GM19455 (cell line): ENCODE data around the gene SUFU.
"Not testable (repeated sequence)": the region's sequence is repeated elsewhere in the genome, so short reads cannot be mapped to it uniquely, and the experiment has no call there.

ENCODE experiments used
- ATAC-seq: cut with Tn5 transposase; IDR thresholded peaks from one replicate; pipeline ENCODE4 v1.9.1; 2021; ENCODE audit not compliant: unreplicated experiment

SUFU gene

DNA sequence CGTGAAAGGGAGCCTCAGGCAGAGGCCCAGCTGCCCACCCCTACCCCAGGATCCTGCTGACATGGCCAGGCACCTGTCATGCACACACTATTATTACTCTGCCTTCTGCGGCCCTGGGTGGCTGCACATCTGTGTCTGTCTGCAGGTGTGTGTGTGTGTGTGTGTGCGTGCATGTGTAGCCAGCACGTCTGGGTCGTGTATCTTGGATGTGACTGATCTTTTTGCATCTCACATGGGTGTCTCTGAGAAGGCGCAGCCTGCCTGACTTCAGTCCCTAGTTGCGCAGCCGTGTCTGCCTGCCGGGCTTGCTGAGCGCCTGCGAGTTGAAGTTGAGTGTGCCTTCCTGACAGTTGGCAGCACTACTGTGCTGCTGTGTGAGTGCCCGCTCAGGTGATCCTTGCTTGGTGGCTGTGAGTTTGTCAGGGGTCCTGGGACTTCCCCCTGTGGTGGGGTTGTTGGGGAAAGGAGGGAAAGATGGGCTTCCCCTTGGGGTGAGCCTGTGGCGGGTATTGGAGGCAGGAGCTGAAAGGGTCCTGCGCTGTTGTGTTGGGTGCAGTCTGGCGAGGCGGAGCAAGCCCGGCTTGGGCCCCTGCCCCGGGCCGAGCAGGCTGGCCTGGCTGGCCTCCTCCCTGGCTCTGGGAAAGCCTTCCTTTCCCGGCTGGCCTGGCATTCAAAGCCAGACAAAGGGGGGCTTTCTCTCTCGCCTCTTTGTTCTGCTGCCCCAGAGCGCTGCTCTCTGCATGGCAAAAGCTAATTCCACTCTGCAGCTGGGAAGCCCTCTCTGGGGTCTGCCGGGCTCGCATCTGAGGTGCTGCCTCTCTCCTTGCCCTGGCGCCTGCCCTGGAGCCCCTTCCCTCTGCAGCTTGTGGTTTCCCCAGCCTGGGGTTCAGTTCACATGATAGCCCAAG lies 145.4 kb downstream of the SUFU start:
- no peak for ATAC-seq

DNA sequence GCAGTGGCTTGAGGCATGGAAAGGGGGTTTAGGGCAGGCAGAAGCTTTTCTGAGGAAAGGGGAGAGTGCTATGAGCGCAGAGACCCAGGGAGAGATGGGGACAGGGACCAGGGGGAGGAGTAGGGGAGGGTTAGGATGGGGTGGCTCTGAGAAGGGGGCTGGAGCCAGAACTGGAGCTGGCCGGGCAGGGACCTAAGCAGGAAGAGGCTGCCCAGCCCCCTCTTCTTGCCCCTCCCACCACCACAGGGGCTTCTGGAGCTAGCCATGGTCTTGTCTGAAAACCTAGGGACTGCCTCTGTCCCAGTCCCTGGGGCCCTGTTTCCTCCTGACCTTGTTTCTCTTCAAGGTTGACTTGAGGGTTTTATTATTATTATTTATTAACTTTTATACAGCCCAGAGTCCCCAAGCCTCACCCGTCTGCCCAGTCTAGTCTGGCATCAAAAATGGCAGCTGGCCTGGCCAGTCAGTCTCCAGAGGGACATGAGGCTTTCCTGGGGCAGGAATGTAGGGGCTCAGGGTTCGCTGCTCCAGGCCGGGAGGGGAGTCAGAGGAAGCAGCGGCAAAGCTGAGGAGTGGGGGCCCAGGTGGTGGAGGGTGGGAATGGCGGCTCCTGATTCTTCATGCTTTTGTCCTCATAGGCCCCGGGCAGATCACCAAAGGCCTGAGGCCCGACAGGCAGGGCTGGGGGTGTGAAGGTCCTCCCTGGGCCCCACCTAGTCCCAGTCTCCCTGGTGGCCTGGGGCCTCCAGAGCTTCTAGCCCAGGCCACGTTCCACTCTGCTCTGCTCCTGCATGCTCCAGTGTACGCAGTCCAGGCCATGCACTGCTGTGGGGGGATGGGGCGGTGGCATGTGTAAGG lies 146.3 kb downstream of the SUFU start:
- no peak for ATAC-seq

DNA sequence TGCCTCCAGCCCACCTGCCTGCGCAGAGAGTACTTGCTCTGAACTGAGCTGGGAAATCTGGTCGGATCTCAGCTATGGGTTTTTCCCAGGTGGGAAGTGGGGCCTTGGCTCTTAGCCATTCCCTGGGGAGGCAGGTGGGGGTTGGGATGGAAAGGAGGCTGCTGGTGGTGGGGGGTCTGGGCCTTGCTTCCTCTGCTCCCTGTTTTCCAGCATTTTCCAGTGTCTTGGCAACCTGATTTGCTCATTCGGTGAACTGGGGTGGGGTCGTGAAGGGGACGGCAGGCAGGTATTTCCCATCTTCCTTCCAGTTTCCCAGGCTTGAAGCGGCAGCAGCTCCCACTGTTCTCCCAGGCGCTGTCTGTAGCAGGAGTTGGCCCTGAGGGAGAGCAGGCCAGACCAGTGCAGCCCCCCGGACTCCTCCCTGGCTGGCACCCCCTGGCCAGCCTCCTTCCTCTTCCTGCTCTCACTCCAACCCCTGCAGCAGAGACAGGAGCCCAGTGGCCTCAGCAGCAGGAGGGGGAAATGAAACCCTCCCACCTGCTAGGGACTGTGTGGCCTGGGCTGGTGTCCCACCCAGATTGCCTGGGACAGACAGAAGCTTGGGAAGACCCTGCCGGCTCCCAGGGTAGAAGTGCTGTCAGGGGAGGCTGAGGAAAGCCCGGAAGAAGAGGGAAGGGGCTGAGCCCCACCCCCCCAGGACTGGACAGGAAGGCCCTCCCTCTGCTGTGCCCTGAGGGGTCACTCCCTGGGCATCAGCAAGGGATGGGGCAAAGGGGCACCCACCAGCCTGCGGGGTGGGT lies 147.1 kb downstream of the SUFU start:
- ATAC-seq = no peak

DNA sequence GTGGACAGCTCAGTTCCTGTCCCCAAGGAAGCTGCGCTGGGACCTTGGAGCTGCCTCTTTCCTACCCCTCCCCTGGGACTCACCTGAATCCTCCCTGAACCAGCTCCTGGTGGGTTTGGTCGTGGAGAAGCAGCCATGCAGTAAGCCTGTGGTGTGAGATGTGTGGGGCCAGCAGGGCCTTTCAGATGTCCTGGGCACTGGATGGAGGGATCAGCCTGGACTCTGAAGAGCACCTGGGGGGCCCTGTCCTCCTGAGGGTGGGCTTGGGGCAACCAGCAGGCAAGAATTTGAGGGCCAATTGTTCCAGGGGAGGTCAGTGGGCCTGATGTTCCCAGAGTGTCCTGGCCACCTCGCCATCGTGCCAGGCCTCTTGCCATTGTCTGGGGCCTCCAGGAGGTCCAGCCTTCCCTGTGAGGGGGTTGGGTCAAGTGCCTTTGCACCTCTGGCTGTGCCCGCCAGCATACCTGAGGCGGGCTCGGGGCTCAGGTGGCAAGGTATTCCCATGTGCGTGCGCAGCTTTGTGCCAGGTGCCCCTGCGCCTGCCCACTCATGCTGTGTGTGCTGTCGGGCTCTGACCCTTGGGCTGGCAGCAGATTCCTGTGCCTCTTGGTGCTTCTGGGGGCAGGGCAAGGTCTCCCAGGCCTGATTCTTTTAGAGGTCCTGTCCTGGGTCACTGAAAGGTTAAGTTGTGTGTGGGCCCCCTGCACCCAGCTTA lies 147.8 kb downstream of the SUFU start:
- no peak for ATAC-seq

DNA sequence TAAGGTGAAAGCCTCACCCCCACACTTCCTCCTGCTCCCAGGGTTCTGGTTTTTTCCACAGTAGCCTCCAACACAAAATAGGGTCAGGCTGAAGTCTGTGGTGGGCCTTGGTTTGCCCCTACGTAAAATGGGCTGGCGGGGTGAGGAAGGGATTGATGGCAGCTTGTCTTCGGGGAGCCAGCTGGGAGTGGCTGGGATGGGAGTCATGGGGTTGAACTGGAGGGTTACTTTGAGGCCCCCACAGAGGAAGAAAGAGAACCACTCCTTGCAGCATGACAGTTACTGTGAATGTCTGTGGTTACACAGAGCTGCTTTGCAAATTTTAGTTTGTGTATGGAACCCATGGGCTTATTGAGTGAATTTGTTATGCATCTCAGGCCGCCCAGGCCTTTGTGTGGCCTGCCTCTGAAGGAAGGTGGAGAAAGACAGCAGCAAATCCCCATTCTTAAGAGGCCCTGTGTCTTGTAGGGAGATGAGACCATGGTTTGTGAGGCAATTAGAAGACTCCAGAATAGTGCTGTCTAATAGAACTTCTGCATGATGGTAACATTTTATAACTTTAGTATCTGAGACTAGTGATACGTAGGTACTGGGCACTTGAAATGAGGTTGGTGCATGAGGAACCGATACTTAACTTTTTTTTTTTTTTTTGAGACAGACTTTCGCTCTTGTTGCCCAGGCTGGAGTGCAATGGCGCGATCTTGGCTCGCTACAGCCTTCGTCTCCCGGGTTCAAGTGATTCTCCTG lies 148.6 kb downstream of the SUFU start:
- ATAC-seq = peak; percentile 37

DNA sequence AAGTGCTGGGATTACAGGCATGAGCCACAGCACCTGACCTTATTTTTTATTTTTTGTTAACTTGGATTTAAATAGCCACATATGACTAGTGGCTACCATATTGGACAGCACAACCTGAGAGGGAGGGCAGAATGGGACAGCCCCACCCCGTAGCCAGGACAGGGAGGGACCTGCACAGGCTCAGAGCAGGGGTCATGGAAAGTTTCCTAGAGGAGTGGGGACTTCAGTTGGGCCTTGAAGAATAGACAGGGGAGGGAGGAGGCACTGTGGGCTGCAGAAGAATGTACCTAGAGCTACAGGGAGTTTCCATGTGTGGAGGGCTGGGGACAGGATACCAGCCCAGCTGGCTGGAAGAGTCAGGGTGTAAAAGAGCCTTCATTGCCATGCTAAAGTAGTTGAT lies 149.3 kb downstream of the SUFU start:
- no peak for ATAC-seq

DNA sequence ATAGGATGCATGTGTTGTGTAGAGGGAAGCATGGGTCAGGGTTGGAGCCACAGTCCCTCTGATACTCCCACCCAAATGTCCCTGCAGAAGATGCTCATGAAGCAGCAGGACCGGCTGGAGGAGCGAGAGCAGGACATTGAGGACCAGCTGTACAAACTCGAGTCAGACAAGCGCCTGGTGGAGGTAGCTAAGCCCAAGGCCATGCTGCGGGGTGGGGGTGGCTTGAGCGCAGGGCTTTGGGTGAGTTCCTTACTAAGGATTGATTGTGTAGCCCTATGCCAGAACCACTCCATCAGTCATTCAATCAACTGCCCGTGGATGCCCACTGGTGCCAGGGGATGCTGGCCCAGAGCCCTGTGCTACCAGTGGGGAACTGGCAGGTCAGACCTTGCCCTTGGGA lies 150.8 kb downstream of the SUFU start:
- ATAC-seq = no peak

DNA sequence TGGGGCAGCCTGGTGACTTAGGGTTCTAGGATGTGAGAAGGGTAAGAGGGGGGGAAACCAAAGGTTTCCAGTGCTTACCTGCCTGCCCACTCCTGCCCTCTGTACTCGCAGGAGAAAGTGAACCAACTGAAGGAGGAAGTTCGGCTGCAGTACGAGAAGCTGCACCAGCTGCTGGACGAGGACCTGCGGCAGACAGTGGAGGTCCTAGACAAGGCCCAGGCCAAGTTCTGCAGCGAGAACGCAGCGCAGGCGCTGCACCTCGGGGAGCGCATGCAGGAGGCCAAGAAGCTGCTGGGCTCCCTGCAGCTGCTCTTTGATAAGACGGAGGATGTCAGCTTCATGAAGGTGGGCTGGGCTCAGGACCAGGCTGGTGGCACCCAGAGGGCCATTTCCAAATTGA lies 151.2 kb downstream of the SUFU start:
- ATAC-seq = no peak

DNA sequence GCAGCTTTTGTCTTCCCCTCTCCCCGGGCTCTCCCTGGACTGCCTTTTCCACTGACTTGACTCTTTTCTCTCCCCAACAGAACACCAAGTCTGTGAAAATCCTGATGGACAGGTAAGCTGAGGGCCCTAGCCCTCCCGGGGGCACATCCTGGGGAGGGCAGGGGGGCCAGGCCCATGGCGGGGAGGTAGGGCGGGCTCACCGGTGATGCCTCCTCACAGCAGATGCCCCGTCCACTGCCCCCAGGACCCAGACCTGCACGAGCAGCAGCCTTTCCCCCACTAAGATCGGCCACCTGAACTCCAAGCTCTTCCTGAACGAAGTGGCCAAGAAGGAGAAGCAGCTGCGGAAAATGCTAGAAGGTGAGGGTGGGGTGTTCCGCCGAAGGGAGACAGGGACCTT lies 152.3 kb downstream of the SUFU start:
- ATAC-seq = no peak

DNA sequence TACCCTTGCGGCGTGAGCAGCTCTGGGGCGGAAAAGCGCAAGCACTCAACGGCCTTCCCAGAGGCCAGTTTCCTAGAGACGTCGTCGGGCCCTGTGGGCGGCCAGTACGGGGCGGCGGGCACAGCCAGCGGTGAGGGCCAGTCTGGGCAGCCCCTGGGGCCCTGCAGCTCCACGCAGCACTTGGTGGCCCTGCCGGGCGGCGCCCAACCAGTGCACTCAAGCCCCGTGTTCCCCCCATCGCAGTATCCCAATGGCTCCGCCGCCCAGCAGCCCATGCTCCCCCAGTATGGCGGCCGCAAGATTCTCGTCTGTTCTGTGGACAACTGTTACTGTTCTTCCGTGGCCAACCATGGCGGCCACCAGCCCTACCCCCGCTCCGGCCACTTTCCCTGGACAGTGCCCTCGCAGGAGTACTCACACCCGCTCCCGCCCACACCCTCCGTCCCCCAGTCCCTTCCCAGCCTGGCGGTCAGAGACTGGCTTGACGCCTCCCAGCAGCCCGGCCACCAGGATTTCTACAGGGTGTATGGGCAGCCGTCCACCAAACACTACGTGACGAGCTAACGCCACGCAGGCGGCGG lies 153.1 kb downstream of the SUFU start:
- no peak for ATAC-seq

DNA sequence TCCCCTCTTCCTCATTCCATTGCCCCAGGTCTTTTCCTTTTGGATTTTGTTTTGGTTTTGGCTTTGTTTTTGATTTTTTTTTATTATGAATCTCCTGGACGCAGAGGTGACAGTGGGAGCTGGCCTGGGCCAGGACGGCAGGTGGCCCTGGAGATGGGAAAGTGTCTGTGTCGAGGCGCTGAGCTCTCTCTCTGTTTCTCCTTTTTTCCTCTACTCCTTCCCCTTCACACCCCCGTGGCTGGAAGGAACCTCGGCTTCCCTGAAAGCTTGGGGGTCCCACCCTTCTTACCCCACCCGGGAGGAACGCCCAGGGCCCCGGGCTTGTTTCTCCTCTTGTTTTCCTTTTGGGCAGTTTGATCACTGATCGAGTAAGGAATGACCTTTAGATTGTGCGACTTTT lies 153.7 kb downstream of the SUFU start:
- no peak for ATAC-seq

DNA sequence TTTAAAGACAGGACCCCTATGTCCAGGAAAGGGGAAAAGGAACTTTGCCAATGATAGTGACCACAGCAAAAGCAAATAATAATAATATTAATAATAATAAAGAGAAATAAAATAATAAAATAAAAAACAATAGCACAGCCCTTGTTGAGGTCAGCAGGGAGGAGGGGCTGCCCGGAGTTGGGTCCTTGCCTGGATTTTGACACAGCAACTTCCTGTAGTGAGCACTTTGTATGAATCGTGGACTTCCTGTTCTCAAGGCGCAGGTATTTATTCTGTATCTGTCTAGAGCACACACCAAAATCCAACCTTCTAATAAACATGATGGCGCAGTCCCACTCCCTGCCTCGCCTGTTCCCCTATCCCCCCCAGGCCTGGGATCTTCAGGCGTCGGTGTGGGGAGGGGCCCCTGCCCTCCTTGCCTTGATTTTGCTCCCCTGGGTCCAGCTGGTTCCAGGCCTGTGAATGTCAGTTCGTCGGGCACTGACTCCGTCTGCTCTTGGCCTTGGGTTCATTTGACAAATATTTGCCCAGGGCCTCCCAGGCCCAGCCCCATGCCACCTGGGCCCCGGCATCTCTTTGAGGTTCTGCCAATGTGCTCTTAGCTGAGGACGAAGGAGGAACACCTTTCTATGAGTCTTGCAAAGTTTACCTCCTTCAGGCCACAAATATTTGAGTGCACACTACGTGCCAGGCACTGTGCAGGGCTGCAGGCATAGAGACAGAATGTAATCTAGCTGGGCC lies 154.4 kb downstream of the SUFU start:
- ATAC-seq = no peak

DNA sequence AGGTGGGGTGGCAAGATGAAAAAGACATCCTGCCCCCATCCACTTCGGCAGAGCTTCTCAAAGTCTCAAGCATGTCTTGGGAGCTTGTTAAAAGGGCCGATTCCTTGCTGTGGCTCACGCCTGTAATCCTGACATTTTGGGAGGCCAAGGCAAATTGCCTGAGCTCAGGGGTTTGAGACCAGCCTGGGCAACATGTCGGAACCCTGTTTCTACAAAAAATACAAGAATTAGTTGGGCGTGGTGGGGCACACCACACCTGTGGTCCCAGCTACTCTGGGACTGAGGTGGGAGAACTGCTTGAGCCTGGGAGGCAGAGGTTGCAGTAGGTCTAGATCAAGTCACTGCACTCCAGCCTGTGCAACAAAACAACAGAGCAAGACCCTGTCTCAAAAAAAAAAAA lies 155.0 kb downstream of the SUFU start:
- no peak for ATAC-seq

DNA sequence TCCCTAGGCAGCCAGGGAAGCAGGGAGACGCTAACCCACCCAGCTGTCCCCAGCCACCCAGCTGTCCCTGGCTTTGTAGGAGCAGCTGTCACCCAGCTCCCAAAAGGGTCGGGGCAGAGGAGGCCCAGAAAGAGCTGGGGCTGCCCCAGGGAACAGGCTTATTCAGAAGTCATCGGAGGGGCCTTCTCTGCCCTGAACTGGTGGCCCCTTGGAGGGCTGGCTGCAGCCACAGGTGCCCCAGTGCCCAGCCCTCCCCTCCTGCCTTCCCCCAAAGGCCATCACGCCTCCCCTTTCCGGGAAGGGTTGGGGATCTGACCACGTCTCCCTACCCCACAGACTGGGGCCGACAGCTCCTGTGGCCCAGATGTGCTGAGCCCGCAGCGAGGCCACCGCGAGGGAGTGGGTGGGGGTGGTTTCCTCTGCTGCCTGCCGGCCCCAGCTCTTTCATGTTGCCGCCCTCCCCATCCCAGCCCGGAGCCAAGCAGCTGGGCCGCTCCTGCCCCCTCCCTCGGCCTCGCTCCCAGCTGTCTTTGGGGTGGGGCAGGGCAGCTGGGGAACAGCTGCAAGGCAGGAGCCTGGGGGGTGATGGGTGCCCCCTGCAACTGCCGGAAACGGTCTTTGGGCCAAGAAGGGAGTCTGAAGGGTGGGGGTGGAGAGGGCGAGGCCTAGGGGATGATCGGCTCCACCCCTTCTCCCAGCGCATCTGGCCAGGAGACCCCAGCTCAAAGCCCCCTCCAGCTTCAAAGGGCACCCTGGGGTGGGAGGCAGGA lies 157.3 kb downstream of the SUFU start:
- ATAC-seq = peak; percentile 90

DNA sequence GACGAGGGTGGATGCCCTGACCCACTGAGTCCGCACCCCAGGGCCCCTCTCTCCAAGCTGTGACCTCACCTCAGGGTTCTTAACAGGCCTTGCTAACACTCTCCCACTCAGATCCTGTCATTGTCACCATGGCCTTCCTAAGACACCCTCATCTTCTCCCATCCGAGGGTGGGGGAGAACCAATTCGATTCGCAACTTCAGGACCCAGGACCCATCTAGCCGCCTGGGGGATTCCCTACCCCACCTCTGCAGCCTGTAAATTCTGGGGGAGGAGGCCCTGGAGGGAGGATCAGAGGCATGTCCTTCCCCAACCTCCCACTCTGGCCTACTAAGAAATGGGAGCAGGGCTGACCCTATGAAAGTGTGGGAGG lies 157.9 kb downstream of the SUFU start:
- ATAC-seq = peak; percentile 16

DNA sequence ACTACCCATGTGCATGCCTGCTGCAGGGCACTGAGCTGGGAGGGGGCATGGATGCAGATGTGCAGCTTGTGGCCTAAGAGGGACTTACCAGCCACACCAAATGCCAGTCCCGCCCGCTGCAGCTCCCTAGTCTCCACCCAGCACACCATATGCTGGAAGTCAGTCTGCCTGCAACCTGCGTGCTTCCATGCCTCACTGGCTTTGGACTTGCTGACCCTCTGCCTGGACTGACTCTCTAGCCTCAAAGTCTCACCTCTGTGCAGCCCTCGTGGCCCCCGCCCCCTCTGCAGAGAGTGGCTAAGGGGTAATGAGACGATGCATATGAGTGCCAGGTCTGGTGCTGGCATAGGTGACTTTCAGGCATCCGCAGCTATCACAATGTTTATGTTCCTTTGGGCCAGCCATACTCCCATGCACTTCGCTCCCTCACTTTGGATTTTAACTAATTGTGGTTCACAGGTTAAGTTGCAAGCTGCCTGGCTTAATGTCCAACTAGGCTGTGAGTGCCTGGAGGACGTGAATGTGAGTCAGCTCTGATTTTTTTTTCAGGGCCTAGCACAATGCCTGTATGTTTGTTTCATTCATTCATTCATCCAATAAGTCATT lies 162.2 kb downstream of the SUFU start:
- ATAC-seq = no peak

DNA sequence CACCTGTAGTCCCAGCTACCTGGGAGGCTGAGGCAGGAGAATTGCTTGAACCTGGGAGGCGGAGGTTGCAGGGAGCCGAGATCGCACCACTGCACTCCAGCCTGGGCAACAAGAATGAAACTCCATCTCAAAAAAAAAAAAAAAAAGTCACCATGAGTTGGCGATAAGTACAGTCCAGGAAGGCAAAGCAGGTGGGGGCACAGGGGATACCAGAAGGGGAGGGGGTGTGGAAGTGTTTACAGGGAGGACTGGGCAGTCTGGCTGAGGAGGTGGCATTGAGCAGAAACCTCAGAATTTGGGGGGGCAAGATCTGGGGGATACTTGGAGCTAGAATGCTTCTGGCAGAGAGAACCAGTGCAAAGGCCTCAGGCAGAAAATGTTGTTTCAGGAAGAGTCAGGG lies 163.6 kb downstream of the SUFU start:
- ATAC-seq = not testable (repeated sequence)
